Panc1 (cell line): ENCODE results near the gene STK32C. TPM values are rescaled to one million over a fixed set of nuclear protein-coding genes. Genes with fewer than 3 reads are reported as not detected.

ENCODE experiments used
- ATAC-seq: fragments of 200-7000 bp; cut with Tn5 transposase; 2 replicates; pipeline ENCODE4 v1.9.1; 2020; ENCODE audit warnings: mild to moderate bottlenecking, moderate library complexity
- BruUV-seq: library from RNA; stranded (reverse); fragments of 400-500 nt; replicated peaks from 2 replicates; lab custom pipeline; 2021; lab: Mats Ljungman, UMichigan
- CTCF ChIA-PET: fragments of 300-600 bp; sonication (Branson Sonifier 250); formaldehyde crosslinking; loops from one replicate; lab custom pipeline; 2022; ENCODE audit warnings: antibody characterized with exemption; lab: Charles Lee
- POLR2A ChIA-PET: fragments of 300-600 bp; sonication (Branson Sonifier 250); formaldehyde crosslinking; loops from one replicate; lab custom pipeline; 2022; ENCODE audit warnings: antibody characterized with exemption; lab: Charles Lee
- DNase-seq: peaks from one replicate; pipeline ENCODE4 v3.0.0-alpha.2; 2010; ENCODE audit warnings: low read depth, low spot score
- H3K27ac ChIP-seq: 2 replicates; pipeline ENCODE4 v1.5.1; 2011; ENCODE audit warnings: mild to moderate bottlenecking, low read length, inconsistent platforms
- H3K27me3 ChIP-seq: fragments of 200-500 bp; sonication (Bioruptor generic); 2 replicates; pipeline ENCODE4 v1.6.0; 2014; ENCODE audit warnings: low read length, inconsistent platforms; ENCODE audit not compliant: control insufficient read depth, insufficient read depth
- H3K36me3 ChIP-seq: fragments of 200-500 bp; sonication (Bioruptor generic); 2 replicates; pipeline ENCODE4 v1.5.1; 2014; ENCODE audit warnings: inconsistent platforms, mild to moderate bottlenecking, low read length, moderate library complexity; ENCODE audit not compliant: control insufficient read depth, insufficient read depth
- H3K4me1 ChIP-seq: 2 replicates; pipeline ENCODE4 v1.5.1; 2011; ENCODE audit warnings: inconsistent platforms, mild to moderate bottlenecking, low read length, moderate library complexity; ENCODE audit not compliant: control insufficient read depth, insufficient read depth
- H3K4me3 ChIP-seq, 2 experiments: 2 replicates each; pipeline ENCODE4 v1.5.1; 2011 to 2012; ENCODE audit warnings: low read depth in 2 of 2, low read length in 2 of 2, mild to moderate bottlenecking in 2 of 2, inconsistent platforms in 1 of 2, moderate library complexity in 1 of 2
- H3K9me3 ChIP-seq: fragments of 200-500 bp; sonication (Bioruptor generic); 2 replicates; pipeline ENCODE4 v1.5.1; 2014; ENCODE audit warnings: low read depth, mild to moderate bottlenecking, inconsistent platforms, low read length, moderate library complexity; ENCODE audit not compliant: control insufficient read depth, insufficient read depth
- CTCF ChIP-seq: fragments of 450-650 bp; IDR thresholded peaks from 2 replicates; pipeline ENCODE4 v1.5.1; 2017; ENCODE audit warnings: mild to moderate bottlenecking
- POLR2AphosphoS5 ChIP-seq: IDR thresholded peaks from 2 replicates; pipeline ENCODE4 v1.6.1; 2012; ENCODE audit warnings: mild to moderate bottlenecking, low read depth, low read length, moderate library complexity
- REST ChIP-seq, 2 experiments: IDR thresholded peaks; 2 replicates each; pipeline ENCODE4 v1.6.1; 2011 to 2012; ENCODE audit warnings: low read depth in 2 of 2, control low read depth in 1 of 2, low read length in 1 of 2, mild to moderate bottlenecking in 1 of 2, moderate library complexity in 1 of 2; ENCODE audit not compliant: insufficient read depth in 1 of 2
- TCF7L2 ChIP-seq: IDR thresholded peaks from 2 replicates; pipeline ENCODE4 v1.6.1; 2011; ENCODE audit warnings: mild to moderate bottlenecking, low read depth, low read length, inconsistent platforms
- in situ Hi-C: cut with HindIII; loops from 2 replicates; pipeline ENCODE4 v1.10.0; 2016; ENCODE audit warnings: low sequenced_read_pairs, low pct_unique_long_range_greater_than_20kb
- intact Hi-C: fragments of 100-400 bp; cut with micrococcal nuclease; formaldehyde crosslinking; loops from one replicate; pipeline ENCODE4 v1.10.0; 2022; ENCODE audit not compliant: unreplicated experiment
- total RNA-seq: library from RNA; stranded (reverse); gene quantifications from one replicate; pipeline ENCODE4 v1.2.1, GENCODE V29; 2021; ENCODE audit not compliant: unreplicated experiment

STK32C gene
- total RNA-seq, 1 experiment from 2014 or later, result 53.7 TPM

- H3K9me3 ChIP-seq, result no peaks in the 10 kb centered on the region
- H3K27ac ChIP-seq, result peak overlapping the region; percentile 99
- ChIA-PET CTCF (no interaction called here), POLR2A (interaction anchor here (0.7 kb wide), 1 partner anchor 96 kb away, joined by 5 read pairs; no protein-coding TSS in a partner anchor)
- H3K4me1 ChIP-seq, result peaks cover 27% of the 10 kb centered on the region
- BruUV-seq, result no TSS peak
- no peak for DNase-seq
- no peaks in the 10 kb centered on the region for H3K36me3 ChIP-seq
- in situ Hi-C loops (no loop called here), intact Hi-C loops (loop anchor here (5.0 kb wide), 1 partner anchor 108 kb away; no protein-coding TSS in a partner anchor)
- no peaks in the 10 kb centered on the region for H3K27me3 ChIP-seq
- no peak for ATAC-seq
- peak overlapping the region; percentile 98 to 100 for H3K4me3 ChIP-seq
- TF ChIP-seq TCF7L2, result no peak
- TF ChIP-seq POLR2AphosphoS5, result no peak
- no peak for TF ChIP-seq CTCF
- TF ChIP-seq REST (IDR thresholded peaks at IDR 0.05; ENCODE audit: insufficient read depth in 1 of 2, low read depth in 2 of 2, low read length in 1 of 2), result no peak
Observed at GRCh38 chr10:132330486-132330833, 22.7 kb upstream of the STK32C start.

- intact Hi-C loops, result loop anchor here (5.0 kb wide), 1 partner anchor 108 kb away; no protein-coding TSS in a partner anchor
- no peak for DNase-seq
- Histone ChIP-seq H3K27me3 (no peaks in the 10 kb centered on the region), H3K9me3 (no peaks in the 10 kb centered on the region), H3K27ac (peak overlapping the region; percentile 99), H3K36me3 (no peaks in the 10 kb centered on the region), H3K4me1 (peaks cover 27% of the 10 kb centered on the region), H3K4me3 (peak overlapping the region; percentile 98 to 100)
- in situ Hi-C loops, result no loop called here
- TF ChIP-seq POLR2AphosphoS5 (peak; percentile 57; the same call in 1 of the 2 replicates), CTCF (no peak)
- no TSS peak for BruUV-seq
- CTCF ChIA-PET, result no interaction called here
- ATAC-seq, result peak; percentile 57
- POLR2A ChIA-PET, result no interaction called here
Observed at GRCh38 chr10:132329565-132330485, 22.1 kb upstream of the STK32C start.
